ENCODE data around the gene RHNO1.

The RHNO1 gene

GRCh38 chr12:2936301-2936700 lies 59.3 kb downstream of the RHNO1 start:
- no peak overlapping the region for H3K4me2 ChIP-seq (ENCODE audit: low read depth, low read length, poor library complexity, severe bottlenecking)
- H3K36me3 ChIP-seq (ENCODE audit: low read length) = no peaks in the 10 kb centered on the region

GRCh38 chr12:2937500-2937899 lies 60.5 kb downstream of the RHNO1 start:
- no peak for TF ChIP-seq EZH2phosphoT487 (conservative IDR thresholded peaks at IDR 0.05; ENCODE audit: low read length)
- no peak for TF ChIP-seq CTCF (IDR thresholded peaks at IDR 0.05; ENCODE audit: insufficient read depth, low read length, poor library complexity, severe bottlenecking)
- H3K79me2 ChIP-seq (ENCODE audit: insufficient read depth, low read length) = no peaks in the 10 kb centered on the region
- H3K27ac ChIP-seq (ENCODE audit: low read depth, low read length) = no peak overlapping the region
- no peaks in the 10 kb centered on the region for H3K9me3 ChIP-seq (ENCODE audit: insufficient read depth, low read length)
- H2AFZ ChIP-seq (ENCODE audit: low read depth, low read length, severe bottlenecking) = no peak overlapping the region
- H3K27me3 ChIP-seq (ENCODE audit: low read length) = no peaks in the 10 kb centered on the region
- H4K20me1 ChIP-seq (ENCODE audit: low read depth, low read length) = no peaks in the 10 kb centered on the region
- no peaks in the 10 kb centered on the region for H3F3A ChIP-seq (ENCODE audit: insufficient read depth)
- no peak overlapping the region for H3K9ac ChIP-seq (ENCODE audit: low read length)
- no peaks in the 10 kb centered on the region for H3K9me2 ChIP-seq (replicated peaks; ENCODE audit: insufficient read depth, low read length)
- H3K4me3 ChIP-seq (ENCODE audit: insufficient read depth, low read length, poor library complexity, severe bottlenecking) = no peak overlapping the region
- H3K36me3 ChIP-seq (ENCODE audit: low read length) = no peaks in the 10 kb centered on the region
- no peak overlapping the region for H3K4me2 ChIP-seq (ENCODE audit: low read depth, low read length, poor library complexity, severe bottlenecking)

More at GRCh38 chr12:2936301-2936700, 59.3 kb downstream of the RHNO1 start:
- Histone ChIP-seq H3K9ac (ENCODE audit: low read length) (no peak overlapping the region), H3K79me2 (ENCODE audit: insufficient read depth, low read length) (no peaks in the 10 kb centered on the region), H3F3A (ENCODE audit: insufficient read depth) (no peaks in the 10 kb centered on the region), H3K9me3 (ENCODE audit: insufficient read depth, low read length) (no peaks in the 10 kb centered on the region), H3K9me2 (replicated peaks; ENCODE audit: insufficient read depth, low read length) (no peaks in the 10 kb centered on the region), H2AFZ (ENCODE audit: low read depth, low read length, severe bottlenecking) (no peak overlapping the region), H3K27me3 (ENCODE audit: low read length) (no peaks in the 10 kb centered on the region), H3K27ac (ENCODE audit: low read depth, low read length) (no peak overlapping the region), H4K20me1 (ENCODE audit: low read depth, low read length) (no peaks in the 10 kb centered on the region), H3K4me3 (ENCODE audit: insufficient read depth, low read length, poor library complexity, severe bottlenecking) (no peak overlapping the region)
- TF ChIP-seq CTCF (IDR thresholded peaks at IDR 0.05; ENCODE audit: insufficient read depth, low read length, poor library complexity, severe bottlenecking) (no peak), EZH2phosphoT487 (conservative IDR thresholded peaks at IDR 0.05; ENCODE audit: low read length) (no peak)

Data from SU-DHL-6 (cell line).